HEK293 (cell line): Measurements from ENCODE around the gene TTC39C.

Source experiments
- CTCF ChIA-PET: fragments of 350-600 bp; formaldehyde crosslinking; extraction: SDS; loops from one replicate; lab custom pipeline; 2021; ENCODE audit warnings: antibody characterized with exemption; lab: Yijun Ruan, JAX
- POLR2A ChIA-PET: fragments of 300-600 bp; formaldehyde crosslinking; extraction: SDS; loops from one replicate; lab custom pipeline; 2020; ENCODE audit warnings: antibody characterized with exemption, inconsistent platforms; lab: Yijun Ruan, JAX
- H3K27ac ChIP-seq: fragments of 200-500 bp; sonication (Bioruptor generic); 2 replicates; pipeline ENCODE4 v1.5.1; 2014; ENCODE audit warnings: low read depth, low read length, control low read depth, inconsistent platforms; ENCODE audit errors: extremely low read depth
- H3K36me3 ChIP-seq, 2 experiments: fragments of 200-500 bp in 1 of 2; sonication (Bioruptor generic) in 1 of 2; 1 replicate in 1 of 2; 2 replicates in 1 of 2; pipeline ENCODE4 v1.5.1; 2014 to 2017; ENCODE audit warnings: inconsistent platforms in 2 of 2, low read length in 2 of 2; ENCODE audit not compliant: control insufficient read depth in 2 of 2, insufficient read depth in 1 of 2
- H3K4me1 ChIP-seq: fragments of 200-500 bp; sonication (Bioruptor generic); 2 replicates; pipeline ENCODE4 v1.5.1; 2014; ENCODE audit warnings: mild to moderate bottlenecking, low read length, inconsistent platforms; ENCODE audit not compliant: control insufficient read depth, insufficient read depth
- H3K4me3 ChIP-seq: 2 replicates; pipeline ENCODE4 v1.5.1; 2011; ENCODE audit warnings: low read depth, mild to moderate bottlenecking, control low read depth, low read length, moderate library complexity
- H3K9me3 ChIP-seq: fragments of 200-500 bp; sonication (Bioruptor generic); 2 replicates; pipeline ENCODE4 v1.5.1; 2014; ENCODE audit warnings: low read depth, low read length, inconsistent platforms; ENCODE audit not compliant: control insufficient read depth, insufficient read depth
- GLI4 ChIP-seq: fragments of 450-650 bp; formaldehyde crosslinking; IDR thresholded peaks from 2 replicates; pipeline ENCODE4 v1.5.1; 2016; ENCODE audit warnings: missing biosample characterization, missing genetic modification characterization
- SALL2 ChIP-seq: fragments of 450-650 bp; formaldehyde crosslinking; IDR thresholded peaks from 2 replicates; pipeline ENCODE4 v1.5.0; 2017; ENCODE audit warnings: missing biosample characterization, mild to moderate bottlenecking, missing genetic modification characterization, borderline replicate concordance
- SCRT1 ChIP-seq: fragments of 450-650 bp; formaldehyde crosslinking; IDR thresholded peaks from 2 replicates; pipeline ENCODE4 v1.5.1; 2016; ENCODE audit warnings: missing biosample characterization, missing genetic modification characterization, borderline replicate concordance
- ZBTB20 ChIP-seq: fragments of 450-650 bp; formaldehyde crosslinking; IDR thresholded peaks from 2 replicates; pipeline ENCODE4 v1.5.1; 2016; ENCODE audit warnings: missing biosample characterization, missing genetic modification characterization
- ZBTB48 ChIP-seq: fragments of 450-650 bp; formaldehyde crosslinking; IDR thresholded peaks from 2 replicates; pipeline ENCODE4 v1.5.1; 2016; ENCODE audit warnings: missing biosample characterization, missing genetic modification characterization
- ZFHX2 ChIP-seq: fragments of 450-650 bp; formaldehyde crosslinking; conservative IDR thresholded peaks from 2 replicates; pipeline ENCODE4 v1.5.1; 2016; ENCODE audit warnings: missing biosample characterization, missing genetic modification characterization
- ZNF121 ChIP-seq: fragments of 450-650 bp; formaldehyde crosslinking; IDR thresholded peaks from 2 replicates; pipeline ENCODE4 v1.5.1; 2016; ENCODE audit warnings: missing biosample characterization, missing genetic modification characterization
- ZNF155 ChIP-seq: fragments of 450-650 bp; formaldehyde crosslinking; IDR thresholded peaks from 2 replicates; pipeline ENCODE4 v1.5.1; 2016; ENCODE audit warnings: missing biosample characterization, missing genetic modification characterization
- ZNF16 ChIP-seq: fragments of 450-650 bp; formaldehyde crosslinking; IDR thresholded peaks from 2 replicates; pipeline ENCODE4 v1.5.1; 2016; ENCODE audit warnings: low read depth, missing biosample characterization, missing genetic modification characterization
- ZNF18 ChIP-seq: fragments of 450-650 bp; formaldehyde crosslinking; IDR thresholded peaks from 2 replicates; pipeline ENCODE4 v1.5.1; 2016; ENCODE audit warnings: missing biosample characterization, missing genetic modification characterization
- ZNF2 ChIP-seq: fragments of 450-650 bp; formaldehyde crosslinking; IDR thresholded peaks from 2 replicates; pipeline ENCODE4 v1.5.1; 2016; ENCODE audit warnings: missing biosample characterization, missing genetic modification characterization
- ZNF202 ChIP-seq: fragments of 450-650 bp; formaldehyde crosslinking; IDR thresholded peaks from 2 replicates; pipeline ENCODE4 v1.5.1; 2016; ENCODE audit warnings: missing biosample characterization, missing genetic modification characterization, borderline replicate concordance
- ZNF221 ChIP-seq: fragments of 450-650 bp; formaldehyde crosslinking; IDR thresholded peaks from 2 replicates; pipeline ENCODE4 v1.5.1; 2017; ENCODE audit warnings: missing biosample characterization, missing genetic modification characterization, borderline replicate concordance
- ZNF248 ChIP-seq: fragments of 450-650 bp; formaldehyde crosslinking; IDR thresholded peaks from 2 replicates; pipeline ENCODE4 v1.5.1; 2017; ENCODE audit warnings: missing biosample characterization, missing genetic modification characterization
- ZNF311 ChIP-seq: fragments of 450-650 bp; formaldehyde crosslinking; IDR thresholded peaks from 2 replicates; pipeline ENCODE4 v1.5.1; 2017; ENCODE audit warnings: missing biosample characterization, missing genetic modification characterization, borderline replicate concordance
- ZNF596 ChIP-seq: fragments of 450-650 bp; IDR thresholded peaks from 2 replicates; pipeline ENCODE4 v1.5.0; 2018; ENCODE audit warnings: missing biosample characterization, mild to moderate bottlenecking, missing genetic modification characterization, moderate library complexity
- ZNF600 ChIP-seq: fragments of 450-650 bp; formaldehyde crosslinking; IDR thresholded peaks from 2 replicates; pipeline ENCODE4 v1.5.1; 2016; ENCODE audit warnings: missing biosample characterization, missing genetic modification characterization
- ZNF626 ChIP-seq: fragments of 450-650 bp; sonication (Bioruptor Pico); formaldehyde crosslinking; IDR thresholded peaks from 2 replicates; pipeline ENCODE4 v1.5.1; 2018; ENCODE audit warnings: missing biosample characterization, missing genetic modification characterization, inconsistent platforms
- ZNF76 ChIP-seq: fragments of 450-650 bp; formaldehyde crosslinking; IDR thresholded peaks from 2 replicates; pipeline ENCODE4; 2016; ENCODE audit warnings: low read depth, missing biosample characterization, missing genetic modification characterization, borderline replicate concordance
- TF ChIP-seq, protein P1 (sequence below): fragments of 450-650 bp; formaldehyde crosslinking; IDR thresholded peaks from 2 replicates; pipeline ENCODE4 v1.5.1; 2016; ENCODE audit warnings: missing biosample characterization, missing genetic modification characterization
- TF ChIP-seq, protein P2 (sequence below): fragments of 450-650 bp; formaldehyde crosslinking; IDR thresholded peaks from 2 replicates; pipeline ENCODE4 v1.5.1; 2016; ENCODE audit warnings: missing biosample characterization, missing genetic modification characterization, low read depth
- TF ChIP-seq, protein P3 (sequence below): fragments of 450-650 bp; formaldehyde crosslinking; IDR thresholded peaks from 2 replicates; pipeline ENCODE4 v1.5.1; 2016; ENCODE audit warnings: missing biosample characterization, missing genetic modification characterization

TTC39C gene

GRCh38 chr18:24086082-24086481 is 71.5 kb downstream of the TTC39C start:
- Histone ChIP-seq H3K36me3 (no peaks in the 10 kb centered on the region), H3K4me1 (no peaks in the 10 kb centered on the region), H3K9me3 (no peaks in the 10 kb centered on the region), H3K4me3 (no peak overlapping the region), H3K27ac (no peak overlapping the region)
- CTCF ChIA-PET = interaction anchor here (1.0 to 2.1 kb wide), 2 partner anchors 10 to 168 kb away, joined by 4 to 5 read pairs; no protein-coding TSS in a partner anchor
- POLR2A ChIA-PET = interaction anchor here (1.6 kb wide), 1 partner anchor 10 kb away, joined by 10 read pairs; no protein-coding TSS in a partner anchor
- TF ChIP-seq ZFHX2 (tag by site-specific recombination) (no peak), ZNF155 (no peak), ZNF18 (tag by site-specific recombination) (no peak), ZNF311 (tag by site-specific recombination) (no peak), ZNF2 (no peak)

- H3K9me3 ChIP-seq = no peaks in the 10 kb centered on the region
- POLR2A ChIA-PET = no interaction called here
- no peaks in the 10 kb centered on the region for H3K36me3 ChIP-seq
- H3K4me1 ChIP-seq = no peaks in the 10 kb centered on the region
- no peak overlapping the region for H3K4me3 ChIP-seq
- TF ChIP-seq, protein P1, sequence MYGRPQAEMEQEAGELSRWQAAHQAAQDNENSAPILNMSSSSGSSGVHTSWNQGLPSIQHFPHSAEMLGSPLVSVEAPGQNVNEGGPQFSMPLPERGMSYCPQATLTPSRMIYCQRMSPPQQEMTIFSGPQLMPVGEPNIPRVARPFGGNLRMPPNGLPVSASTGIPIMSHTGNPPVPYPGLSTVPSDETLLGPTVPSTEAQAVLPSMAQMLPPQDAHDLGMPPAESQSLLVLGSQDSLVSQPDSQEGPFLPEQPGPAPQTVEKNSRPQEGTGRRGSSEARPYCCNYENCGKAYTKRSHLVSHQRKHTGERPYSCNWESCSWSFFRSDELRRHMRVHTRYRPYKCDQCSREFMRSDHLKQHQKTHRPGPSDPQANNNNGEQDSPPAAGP = no peak
- TF ChIP-seq ZNF76 (tag by site-specific recombination) (no peak), ZBTB20 (tag by site-specific recombination) (no peak), ZNF600 (no peak), GLI4 (tag by site-specific recombination) (no peak), SALL2 (tag by site-specific recombination) (no peak), ZNF16 (no peak), ZNF121 (tag by site-specific recombination) (no peak), ZNF248 (tag by site-specific recombination) (no peak), ZBTB48 (tag by site-specific recombination) (peak; percentile 84), SCRT1 (no peak), ZNF221 (tag by site-specific recombination) (no peak), ZFHX2 (tag by site-specific recombination) (no peak), ZNF626 (tag by site-specific recombination) (no peak), ZNF202 (tag by site-specific recombination) (no peak), ZNF596 (tag by site-specific recombination) (no peak)
- TF ChIP-seq, protein P2, sequence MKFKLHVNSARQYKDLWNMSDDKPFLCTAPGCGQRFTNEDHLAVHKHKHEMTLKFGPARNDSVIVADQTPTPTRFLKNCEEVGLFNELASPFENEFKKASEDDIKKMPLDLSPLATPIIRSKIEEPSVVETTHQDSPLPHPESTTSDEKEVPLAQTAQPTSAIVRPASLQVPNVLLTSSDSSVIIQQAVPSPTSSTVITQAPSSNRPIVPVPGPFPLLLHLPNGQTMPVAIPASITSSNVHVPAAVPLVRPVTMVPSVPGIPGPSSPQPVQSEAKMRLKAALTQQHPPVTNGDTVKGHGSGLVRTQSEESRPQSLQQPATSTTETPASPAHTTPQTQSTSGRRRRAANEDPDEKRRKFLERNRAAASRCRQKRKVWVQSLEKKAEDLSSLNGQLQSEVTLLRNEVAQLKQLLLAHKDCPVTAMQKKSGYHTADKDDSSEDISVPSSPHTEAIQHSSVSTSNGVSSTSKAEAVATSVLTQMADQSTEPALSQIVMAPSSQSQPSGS (tag by site-specific recombination) = 0 out of 2 replicates have a peak, but pooled peaks have one; percentile 33
- TF ChIP-seq, protein P3, sequence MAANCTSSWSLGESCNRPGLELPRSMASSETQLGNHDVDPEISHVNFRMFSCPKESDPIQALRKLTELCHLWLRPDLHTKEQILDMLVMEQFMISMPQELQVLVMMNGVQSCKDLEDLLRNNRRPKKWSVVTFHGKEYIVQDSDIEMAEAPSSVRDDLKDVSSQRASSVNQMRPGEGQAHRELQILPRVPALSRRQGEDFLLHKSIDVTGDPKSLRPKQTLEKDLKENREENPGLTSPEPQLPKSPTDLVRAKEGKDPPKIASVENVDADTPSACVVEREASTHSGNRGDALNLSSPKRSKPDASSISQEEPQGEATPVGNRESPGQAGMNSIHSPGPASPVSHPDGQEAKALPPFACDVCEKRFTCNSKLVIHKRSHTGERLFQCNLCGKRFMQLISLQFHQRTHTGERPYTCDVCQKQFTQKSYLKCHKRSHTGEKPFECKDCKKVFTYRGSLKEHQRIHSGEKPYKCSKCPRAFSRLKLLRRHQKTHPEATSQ (tag by site-specific recombination) = no peak
- H3K27ac ChIP-seq = no peak overlapping the region
- CTCF ChIA-PET = interaction anchor here (1.4 kb wide), 1 partner anchor 13 kb away, joined by 4 read pairs; no protein-coding TSS in a partner anchor
Measured at GRCh38 chr18:24089076-24089475, 74.5 kb downstream of the TTC39C start.
